Measurements from ENCODE around the gene RMDN2.

Gene RMDN2

DNA sequence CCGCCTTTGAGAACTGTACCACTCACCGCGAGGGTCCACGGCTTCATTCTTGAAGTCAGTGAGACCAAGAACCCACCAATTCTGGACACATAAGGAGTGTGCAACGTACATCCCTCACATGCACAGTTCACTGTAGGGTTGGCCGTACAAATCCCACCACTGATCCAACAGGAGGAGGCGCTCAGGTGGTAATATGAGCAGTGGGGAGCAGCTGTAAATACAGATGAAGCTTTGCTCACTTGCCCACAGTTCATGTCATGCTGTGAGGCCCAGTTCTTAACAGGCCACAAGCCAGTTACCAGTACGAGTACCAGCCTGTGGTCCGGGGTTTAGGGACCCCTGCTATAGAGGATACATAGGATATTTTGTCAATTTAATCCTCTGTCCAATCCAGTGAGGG, 96.5 kb downstream of the RMDN2 start:
- in situ Hi-C loops (cut with HindIII; ENCODE audit: low sequenced_read_pairs), result no loop called here
- TF ChIP-seq, protein P1, sequence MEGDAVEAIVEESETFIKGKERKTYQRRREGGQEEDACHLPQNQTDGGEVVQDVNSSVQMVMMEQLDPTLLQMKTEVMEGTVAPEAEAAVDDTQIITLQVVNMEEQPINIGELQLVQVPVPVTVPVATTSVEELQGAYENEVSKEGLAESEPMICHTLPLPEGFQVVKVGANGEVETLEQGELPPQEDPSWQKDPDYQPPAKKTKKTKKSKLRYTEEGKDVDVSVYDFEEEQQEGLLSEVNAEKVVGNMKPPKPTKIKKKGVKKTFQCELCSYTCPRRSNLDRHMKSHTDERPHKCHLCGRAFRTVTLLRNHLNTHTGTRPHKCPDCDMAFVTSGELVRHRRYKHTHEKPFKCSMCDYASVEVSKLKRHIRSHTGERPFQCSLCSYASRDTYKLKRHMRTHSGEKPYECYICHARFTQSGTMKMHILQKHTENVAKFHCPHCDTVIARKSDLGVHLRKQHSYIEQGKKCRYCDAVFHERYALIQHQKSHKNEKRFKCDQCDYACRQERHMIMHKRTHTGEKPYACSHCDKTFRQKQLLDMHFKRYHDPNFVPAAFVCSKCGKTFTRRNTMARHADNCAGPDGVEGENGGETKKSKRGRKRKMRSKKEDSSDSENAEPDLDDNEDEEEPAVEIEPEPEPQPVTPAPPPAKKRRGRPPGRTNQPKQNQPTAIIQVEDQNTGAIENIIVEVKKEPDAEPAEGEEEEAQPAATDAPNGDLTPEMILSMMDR (IDR thresholded peaks at IDR 0.05; ENCODE audit: low read depth, low read length, missing control alignments), result no peak
- DNase-seq (ENCODE audit: low read depth), result no peak
- H3K4me3 ChIP-seq (ENCODE audit: low read depth, low read length), result no peak overlapping the region

DNA sequence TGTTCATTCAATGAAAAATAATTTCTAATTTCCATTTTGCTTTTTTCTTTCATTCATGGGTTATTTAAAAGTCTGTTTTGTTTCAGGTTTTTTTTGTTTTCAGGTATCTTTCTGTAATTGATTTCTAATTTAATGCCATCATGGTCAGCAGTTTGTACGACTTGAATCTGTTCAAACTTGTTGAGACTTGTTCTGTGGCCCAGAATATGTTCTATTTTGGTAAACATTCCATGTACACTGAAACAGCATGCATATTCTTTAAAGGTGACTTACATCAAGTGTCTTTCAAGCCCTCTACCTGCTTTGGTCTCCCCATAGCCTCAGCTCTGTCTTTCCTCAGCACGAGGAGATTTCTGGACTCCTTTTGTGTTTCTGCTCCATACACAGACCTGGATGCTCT, 101.8 kb downstream of the RMDN2 start:
- no peak overlapping the region for H3K4me3 ChIP-seq (ENCODE audit: low read depth, low read length)
- TF ChIP-seq, protein P1 (IDR thresholded peaks at IDR 0.05; ENCODE audit: low read depth, low read length, missing control alignments), result no peak
- DNase-seq (ENCODE audit: low read depth), result no peak
- in situ Hi-C loops (cut with HindIII; ENCODE audit: low sequenced_read_pairs), result no loop called here

DNA sequence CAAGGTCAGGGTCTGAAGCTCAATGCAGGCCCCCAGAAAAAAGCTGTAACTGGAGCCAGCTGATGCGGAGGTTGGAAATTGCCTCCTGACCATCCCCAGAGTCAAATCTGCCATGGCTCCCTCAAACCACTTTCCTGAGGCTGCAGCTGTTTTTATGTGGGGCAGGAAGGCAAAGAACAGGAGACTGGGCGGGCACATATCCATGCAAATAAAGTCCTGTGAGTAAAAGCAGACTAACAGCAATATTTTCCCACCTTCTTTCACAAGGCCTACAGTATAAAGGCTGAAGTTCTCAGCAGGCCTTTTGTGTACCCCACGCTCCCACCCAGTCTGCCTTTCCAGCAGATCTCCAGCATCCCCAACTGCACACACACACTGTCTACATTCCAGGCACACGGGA, 103.7 kb downstream of the RMDN2 start:
- no peak for DNase-seq (ENCODE audit: low read depth)
- in situ Hi-C loops (cut with HindIII; ENCODE audit: low sequenced_read_pairs), result no loop called here
- no peak overlapping the region for H3K4me3 ChIP-seq (ENCODE audit: low read depth, low read length)
- TF ChIP-seq, protein P1 (IDR thresholded peaks at IDR 0.05; ENCODE audit: low read depth, low read length, missing control alignments), result no peak

DNA sequence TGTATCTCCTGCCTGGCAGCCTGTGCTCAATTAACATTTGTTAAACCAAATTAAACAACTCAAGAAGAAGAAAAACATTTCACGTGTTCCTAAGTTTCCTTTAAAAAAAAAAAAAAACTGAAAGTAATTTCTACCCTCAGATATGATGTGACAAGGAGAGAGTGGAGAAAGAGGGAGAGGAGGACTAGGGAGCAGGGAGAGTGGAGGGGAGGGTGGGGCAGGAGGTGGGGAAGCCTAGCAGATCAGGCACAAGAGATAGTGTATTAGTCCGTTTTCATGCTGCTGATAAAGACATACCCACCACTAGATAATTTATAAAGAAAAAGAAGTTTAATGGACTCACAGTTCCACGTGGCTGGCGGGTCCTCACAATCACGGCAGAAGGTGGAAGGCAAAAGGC, 104.4 kb downstream of the RMDN2 start:
- no peak overlapping the region for H3K4me3 ChIP-seq (ENCODE audit: low read depth, low read length)
- TF ChIP-seq, protein P1 (IDR thresholded peaks at IDR 0.05; ENCODE audit: low read depth, low read length, missing control alignments), result no peak
- in situ Hi-C loops (cut with HindIII; ENCODE audit: low sequenced_read_pairs), result no loop called here
- no peak for DNase-seq (ENCODE audit: low read depth)

DNA sequence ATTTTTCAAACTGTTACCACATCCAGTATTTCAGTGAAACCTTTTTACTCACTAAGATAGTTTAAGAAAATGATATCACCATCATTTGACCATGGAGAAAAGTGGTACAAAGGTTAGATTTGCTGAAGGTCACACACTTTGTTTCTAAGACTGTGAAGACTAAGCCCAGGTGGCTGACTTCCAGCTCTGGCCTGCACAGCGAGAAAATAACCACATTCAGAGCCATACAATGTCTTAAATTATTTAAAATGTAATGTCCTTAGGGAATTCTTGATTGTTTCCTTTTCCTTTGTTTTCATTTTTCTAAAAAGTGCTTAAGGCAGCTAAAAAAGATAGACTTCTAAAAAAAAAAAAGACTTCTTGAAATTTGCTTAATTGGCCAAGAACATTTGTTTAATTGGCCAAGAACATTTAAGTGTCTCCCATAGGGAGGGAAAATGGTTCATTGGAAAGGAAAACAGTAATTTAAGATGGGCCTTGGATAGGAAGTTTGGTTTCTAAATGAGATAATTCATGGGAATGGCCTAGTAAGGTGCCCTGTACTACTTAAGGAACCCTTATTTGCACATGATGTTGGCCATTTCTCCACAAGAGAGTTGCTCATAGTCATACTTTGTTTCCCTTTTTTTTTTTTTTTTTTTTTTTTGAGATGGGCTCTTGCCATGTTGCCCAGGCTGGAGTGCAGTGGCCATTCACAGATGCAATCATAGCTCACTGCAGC, 105.7 kb downstream of the RMDN2 start:
- TF ChIP-seq, protein P1 (IDR thresholded peaks at IDR 0.05; ENCODE audit: low read depth, low read length, missing control alignments), result no peak
- in situ Hi-C loops (cut with HindIII; ENCODE audit: low sequenced_read_pairs), result no loop called here
- DNase-seq (ENCODE audit: low read depth), result peak; percentile 40
- no peak overlapping the region for H3K4me3 ChIP-seq (ENCODE audit: low read depth, low read length)

DNA sequence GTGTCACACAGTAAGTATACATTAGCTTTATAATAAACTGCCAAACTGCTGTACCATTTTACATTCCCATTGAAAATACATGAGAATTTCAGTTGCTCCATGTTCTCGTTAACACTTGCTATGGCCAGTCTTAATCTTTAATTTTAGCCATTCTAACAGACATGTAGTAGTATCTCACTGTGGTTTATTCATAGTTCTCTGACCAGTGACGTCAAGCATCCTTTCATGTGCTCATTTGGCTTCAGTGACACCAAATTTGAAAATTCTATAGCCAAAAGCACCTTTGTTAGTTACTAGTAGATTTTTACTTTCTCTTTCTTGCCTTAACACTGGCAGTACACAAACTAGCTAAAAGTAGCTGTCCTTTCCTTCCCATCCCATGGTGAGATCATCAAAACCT, 107.9 kb downstream of the RMDN2 start:
- TF ChIP-seq, protein P1 (IDR thresholded peaks at IDR 0.05; ENCODE audit: low read depth, low read length, missing control alignments), result no peak
- DNase-seq (ENCODE audit: low read depth), result no peak
- in situ Hi-C loops (cut with HindIII; ENCODE audit: low sequenced_read_pairs), result no loop called here
- H3K4me3 ChIP-seq (ENCODE audit: low read depth, low read length), result no peak overlapping the region

Data from astrocyte of the cerebellum (primary cell).